Measurements from ENCODE around the gene SAMD8.
"Not testable (repeated sequence)": the region's sequence is repeated elsewhere in the genome, so short reads cannot be mapped to it uniquely, and the experiment has no call there.

SAMD8 gene

DNA sequence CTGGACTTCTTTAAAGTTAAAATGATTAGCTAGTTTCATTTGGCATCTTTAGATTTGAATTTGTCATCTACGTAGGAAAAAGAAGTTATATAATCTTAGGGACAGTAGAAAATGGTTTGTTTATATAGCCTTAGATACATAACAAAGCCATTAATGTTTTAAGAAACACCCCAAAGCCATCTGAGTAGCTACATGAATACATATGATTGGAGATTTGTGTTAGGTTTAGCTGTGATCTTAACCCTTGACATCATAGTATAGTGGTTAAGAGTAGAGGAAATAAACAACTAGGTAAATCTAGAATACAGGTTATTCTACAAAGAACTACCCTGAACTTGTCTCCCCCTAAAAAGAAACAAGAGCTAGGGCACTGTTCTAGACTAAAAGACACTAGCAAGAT, 18.1 kb downstream of the SAMD8 start:
- no peaks in the 10 kb centered on the region for H3K4me1 ChIP-seq (ENCODE audit: control insufficient read depth in 2 of 2, insufficient read depth in 1 of 2, low read depth in 1 of 2, low read length in 2 of 2)
- no peak overlapping the region for H3K18ac ChIP-seq (ENCODE audit: low read length)
- H3K27me3 ChIP-seq (ENCODE audit: control insufficient read depth in 3 of 3, insufficient read depth in 3 of 3, low read depth in 1 of 3, low read length in 3 of 3): no peaks in the 10 kb centered on the region
- no peak overlapping the region for H3K14ac ChIP-seq (ENCODE audit: low read length)
- H2AFZ ChIP-seq (ENCODE audit: low read length): no peak overlapping the region
- H3K4me2 ChIP-seq (ENCODE audit: insufficient read depth, low read length, poor library complexity, severe bottlenecking): no peak overlapping the region
- H3K23ac ChIP-seq (ENCODE audit: low read depth, low read length, poor library complexity): no peak overlapping the region
- no peak overlapping the region for H3K4me3 ChIP-seq (ENCODE audit: low read length in 2 of 2)
- H2BK12ac ChIP-seq (ENCODE audit: low read length): no peak overlapping the region
- no peak overlapping the region for H2BK120ac ChIP-seq (ENCODE audit: low read depth, low read length)
- H3K4ac ChIP-seq (ENCODE audit: low read length): no peak overlapping the region
- H2BK5ac ChIP-seq (ENCODE audit: low read length): no peak overlapping the region
- H2BK15ac ChIP-seq (ENCODE audit: low read length): no peak overlapping the region
- no peak for DNase-seq (ENCODE audit: low spot score)
- H3K9ac ChIP-seq (ENCODE audit: low read depth, low read length, poor library complexity): no peak overlapping the region
- no peak overlapping the region for H2AK5ac ChIP-seq (ENCODE audit: low read depth, low read length)
- peaks cover 0 to 8% of the 10 kb centered on the region in 2 donors for H3K36me3 ChIP-seq (replicated peaks in 1 of 2; ENCODE audit: control insufficient read depth in 2 of 2, insufficient read depth in 2 of 2, low read length in 2 of 2)
- no peak overlapping the region for H3K27ac ChIP-seq (replicated peaks; ENCODE audit: low read length)
- no CpG with 5 or more reads among the region's 1 CpG for WGBS, 2 donors (ENCODE audit: extremely low coverage in 2 of 2, insufficient read length in 2 of 2, insufficient replicate concordance in 1 of 2)
- no peaks in the 10 kb centered on the region for H3K79me1 ChIP-seq (ENCODE audit: low read depth, low read length)
- no peak overlapping the region for H4K91ac ChIP-seq (ENCODE audit: low read depth, low read length, poor library complexity)
- no peak overlapping the region for H4K8ac ChIP-seq (ENCODE audit: low read depth, low read length)
- no peaks in the 10 kb centered on the region for H3K9me3 ChIP-seq (replicated peaks in 1 of 2; ENCODE audit: control insufficient read depth in 2 of 2, insufficient read depth in 1 of 2, low read depth in 1 of 2, low read length in 2 of 2)

DNA sequence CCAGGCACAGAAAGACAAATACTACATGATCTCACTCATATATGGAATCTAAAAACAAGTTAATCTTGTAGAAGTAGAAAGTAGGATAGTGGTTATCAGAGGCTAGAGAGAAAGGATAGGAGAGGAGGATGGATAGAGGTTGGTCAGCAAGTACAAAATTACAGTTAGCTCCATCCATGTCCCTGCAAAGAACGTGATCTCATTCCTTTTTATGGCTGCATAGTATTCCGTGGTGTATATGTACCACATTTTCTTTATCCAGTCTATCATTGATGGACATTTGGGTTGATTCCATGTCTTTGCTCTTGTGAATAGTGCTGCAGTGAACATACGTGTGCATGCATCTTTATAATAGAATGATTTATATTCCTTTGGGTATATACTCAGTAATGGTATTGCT, 22.2 kb downstream of the SAMD8 start:
- not testable (repeated sequence) for H2BK12ac ChIP-seq (ENCODE audit: low read length); H3K14ac ChIP-seq (ENCODE audit: low read length); H3K4me3 ChIP-seq (ENCODE audit: low read length in 2 of 2); H2BK120ac ChIP-seq (ENCODE audit: low read depth, low read length); H3K27me3 ChIP-seq (ENCODE audit: control insufficient read depth in 3 of 3, insufficient read depth in 3 of 3, low read depth in 1 of 3, low read length in 3 of 3); H3K79me1 ChIP-seq (ENCODE audit: low read depth, low read length); H2BK5ac ChIP-seq (ENCODE audit: low read length); H3K9ac ChIP-seq (ENCODE audit: low read depth, low read length, poor library complexity); H3K4ac ChIP-seq (ENCODE audit: low read length); H3K4me2 ChIP-seq (ENCODE audit: insufficient read depth, low read length, poor library complexity, severe bottlenecking); H4K8ac ChIP-seq (ENCODE audit: low read depth, low read length); H2BK15ac ChIP-seq (ENCODE audit: low read length); H3K4me1 ChIP-seq (ENCODE audit: control insufficient read depth in 2 of 2, insufficient read depth in 1 of 2, low read depth in 1 of 2, low read length in 2 of 2); H2AFZ ChIP-seq (ENCODE audit: low read length); H2AK5ac ChIP-seq (ENCODE audit: low read depth, low read length); H3K36me3 ChIP-seq (replicated peaks in 1 of 2; ENCODE audit: control insufficient read depth in 2 of 2, insufficient read depth in 2 of 2, low read length in 2 of 2); H3K27ac ChIP-seq (replicated peaks; ENCODE audit: low read length); H3K23ac ChIP-seq (ENCODE audit: low read depth, low read length, poor library complexity); DNase-seq (ENCODE audit: low spot score); H4K91ac ChIP-seq (ENCODE audit: low read depth, low read length, poor library complexity); H3K9me3 ChIP-seq (replicated peaks in 1 of 2; ENCODE audit: control insufficient read depth in 2 of 2, insufficient read depth in 1 of 2, low read depth in 1 of 2, low read length in 2 of 2); H3K18ac ChIP-seq (ENCODE audit: low read length)
- no CpG with 5 or more reads among the region's 3 CpGs for WGBS, 2 donors (ENCODE audit: extremely low coverage in 2 of 2, insufficient read length in 2 of 2, insufficient replicate concordance in 1 of 2)

DNA sequence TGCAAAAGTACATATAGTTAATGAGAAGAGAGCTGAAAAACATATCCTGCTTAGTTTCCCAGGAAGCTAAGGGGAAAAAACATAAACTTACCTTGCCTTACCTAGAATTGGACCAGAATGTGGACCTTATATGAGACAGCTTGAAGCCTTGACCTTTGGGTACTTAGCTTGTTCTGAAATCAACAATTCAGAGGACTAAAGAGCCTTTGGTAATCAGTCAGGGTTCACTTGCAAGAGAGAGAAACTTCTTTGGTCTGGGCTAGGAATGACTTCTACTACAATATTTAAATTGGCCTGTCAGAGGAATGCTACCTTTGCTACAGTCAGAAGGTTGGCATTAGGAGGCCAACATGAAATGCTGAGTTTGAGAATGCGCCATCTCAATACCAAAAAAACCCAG, 24.9 kb downstream of the SAMD8 start:
- no peak overlapping the region for H2BK120ac ChIP-seq (ENCODE audit: low read depth, low read length)
- no peak overlapping the region for H3K23ac ChIP-seq (ENCODE audit: low read depth, low read length, poor library complexity)
- H2BK15ac ChIP-seq (ENCODE audit: low read length): no peak overlapping the region
- H2BK5ac ChIP-seq (ENCODE audit: low read length): no peak overlapping the region
- no peaks in the 10 kb centered on the region for H3K79me1 ChIP-seq (ENCODE audit: low read depth, low read length)
- H2AFZ ChIP-seq (ENCODE audit: low read length): no peak overlapping the region
- H3K9me3 ChIP-seq (replicated peaks in 1 of 2; ENCODE audit: control insufficient read depth in 2 of 2, insufficient read depth in 1 of 2, low read depth in 1 of 2, low read length in 2 of 2): no peaks in the 10 kb centered on the region
- no peak overlapping the region for H2AK5ac ChIP-seq (ENCODE audit: low read depth, low read length)
- no peak overlapping the region for H3K14ac ChIP-seq (ENCODE audit: low read length)
- H4K8ac ChIP-seq (ENCODE audit: low read depth, low read length): no peak overlapping the region
- no peak overlapping the region for H3K9ac ChIP-seq (ENCODE audit: low read depth, low read length, poor library complexity)
- no peak overlapping the region for H3K4ac ChIP-seq (ENCODE audit: low read length)
- H3K4me3 ChIP-seq (ENCODE audit: low read length in 2 of 2): no peak overlapping the region
- H3K4me2 ChIP-seq (ENCODE audit: insufficient read depth, low read length, poor library complexity, severe bottlenecking): no peak overlapping the region
- no peak overlapping the region for H3K27ac ChIP-seq (replicated peaks; ENCODE audit: low read length)
- no peaks in the 10 kb centered on the region for H3K36me3 ChIP-seq (replicated peaks in 1 of 2; ENCODE audit: control insufficient read depth in 2 of 2, insufficient read depth in 2 of 2, low read length in 2 of 2)
- H4K91ac ChIP-seq (ENCODE audit: low read depth, low read length, poor library complexity): no peak overlapping the region
- no peak overlapping the region for H3K18ac ChIP-seq (ENCODE audit: low read length)
- DNase-seq (ENCODE audit: low spot score): no peak
- no peaks in the 10 kb centered on the region for H3K4me1 ChIP-seq (ENCODE audit: control insufficient read depth in 2 of 2, insufficient read depth in 1 of 2, low read depth in 1 of 2, low read length in 2 of 2)
- no peak overlapping the region for H2BK12ac ChIP-seq (ENCODE audit: low read length)
- no CpG with 5 or more reads among the region's 1 CpG for WGBS, 2 donors (ENCODE audit: extremely low coverage in 2 of 2, insufficient read length in 2 of 2, insufficient replicate concordance in 1 of 2)
- no peaks in the 10 kb centered on the region for H3K27me3 ChIP-seq (ENCODE audit: control insufficient read depth in 3 of 3, insufficient read depth in 3 of 3, low read depth in 1 of 3, low read length in 3 of 3)

DNA sequence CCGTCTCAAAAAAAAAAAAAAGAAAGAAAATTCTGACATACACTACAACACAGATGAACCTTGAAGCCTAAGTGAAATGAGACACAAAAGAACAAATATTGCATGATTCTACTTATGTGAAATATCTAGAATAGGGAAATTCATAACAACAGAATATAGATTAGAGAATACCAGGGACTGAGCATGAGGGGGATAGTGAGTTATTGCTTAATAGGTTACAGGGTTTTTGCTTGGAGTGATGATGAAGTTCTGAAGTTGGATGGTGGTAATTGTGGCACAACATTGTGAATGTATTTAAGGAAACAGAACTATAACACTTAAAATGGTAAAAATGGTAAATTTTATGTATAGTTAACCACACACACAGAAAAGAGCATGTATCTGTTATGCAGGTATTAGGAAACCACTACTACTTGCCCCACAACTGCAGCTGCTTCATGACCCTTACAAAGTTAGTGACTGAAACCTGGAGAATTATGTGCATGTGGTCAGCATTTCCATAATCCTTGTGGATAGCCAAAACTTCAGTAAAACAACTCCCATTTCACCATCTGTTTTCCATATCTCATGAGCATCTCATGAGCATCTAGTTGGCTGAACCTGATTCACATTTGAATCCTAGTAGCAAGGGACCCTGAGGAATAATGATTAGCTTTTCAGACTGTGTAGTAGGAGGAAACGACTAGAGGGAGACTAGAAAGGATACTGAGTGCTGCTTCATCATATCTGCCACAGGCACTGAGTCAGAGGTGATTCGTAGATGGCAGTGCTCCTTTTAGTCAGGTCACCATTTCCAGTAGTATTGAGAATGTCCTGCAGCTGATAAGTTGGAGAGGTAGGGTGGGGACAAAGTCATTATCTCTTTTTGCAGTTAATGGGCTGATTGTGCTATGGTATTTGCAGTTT, 26.3 kb downstream of the SAMD8 start:
- Histone ChIP-seq H3K4ac (ENCODE audit: low read length) (no peak overlapping the region), H3K36me3 (replicated peaks in 1 of 2; ENCODE audit: control insufficient read depth in 2 of 2, insufficient read depth in 2 of 2, low read length in 2 of 2) (no peaks in the 10 kb centered on the region), H3K4me1 (ENCODE audit: control insufficient read depth in 2 of 2, insufficient read depth in 1 of 2, low read depth in 1 of 2, low read length in 2 of 2) (no peaks in the 10 kb centered on the region), H2BK120ac (ENCODE audit: low read depth, low read length) (no peak overlapping the region), H3K23ac (ENCODE audit: low read depth, low read length, poor library complexity) (no peak overlapping the region), H3K4me2 (ENCODE audit: insufficient read depth, low read length, poor library complexity, severe bottlenecking) (no peak overlapping the region), H4K8ac (ENCODE audit: low read depth, low read length) (no peak overlapping the region), H4K91ac (ENCODE audit: low read depth, low read length, poor library complexity) (no peak overlapping the region), H3K9me3 (replicated peaks in 1 of 2; ENCODE audit: control insufficient read depth in 2 of 2, insufficient read depth in 1 of 2, low read depth in 1 of 2, low read length in 2 of 2) (no peaks in the 10 kb centered on the region), H2BK12ac (ENCODE audit: low read length) (no peak overlapping the region), H3K14ac (ENCODE audit: low read length) (no peak overlapping the region), H3K79me1 (ENCODE audit: low read depth, low read length) (no peaks in the 10 kb centered on the region), H3K4me3 (ENCODE audit: low read length in 2 of 2) (no peak overlapping the region), H3K27me3 (ENCODE audit: control insufficient read depth in 3 of 3, insufficient read depth in 3 of 3, low read depth in 1 of 3, low read length in 3 of 3) (no peaks in the 10 kb centered on the region), H2AK5ac (ENCODE audit: low read depth, low read length) (no peak overlapping the region), H3K9ac (ENCODE audit: low read depth, low read length, poor library complexity) (no peak overlapping the region), H3K27ac (replicated peaks; ENCODE audit: low read length) (no peak overlapping the region), H2AFZ (ENCODE audit: low read length) (no peak overlapping the region), H3K18ac (ENCODE audit: low read length) (no peak overlapping the region), H2BK15ac (ENCODE audit: low read length) (no peak overlapping the region), H2BK5ac (ENCODE audit: low read length) (no peak overlapping the region)
- WGBS, 2 donors (ENCODE audit: extremely low coverage in 2 of 2, insufficient read length in 2 of 2, insufficient replicate concordance in 1 of 2): no CpG with 5 or more reads among the region's 3 CpGs
- DNase-seq (ENCODE audit: low spot score): no peak
